ENCODE measurements around the gene GIT2.

GIT2 gene

DNA sequence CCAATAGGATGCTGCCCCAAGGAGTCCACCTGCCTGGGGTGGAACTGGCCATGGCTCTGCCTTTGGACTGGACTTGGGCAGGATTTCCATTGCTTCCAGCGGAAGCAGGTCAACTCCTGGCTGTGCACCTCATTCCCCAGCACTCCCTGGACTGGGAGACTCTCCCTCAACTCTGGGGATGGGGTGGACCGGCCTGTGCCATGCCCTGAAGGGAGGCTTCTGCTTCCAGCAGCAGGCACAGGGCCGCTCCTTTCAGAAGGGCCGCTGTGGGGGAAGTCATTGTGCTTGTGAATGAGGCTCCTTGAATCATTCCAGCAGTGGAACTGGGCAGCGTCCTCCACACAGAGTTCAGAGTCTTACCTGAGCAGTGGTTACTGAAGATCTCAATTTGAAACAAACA, 73.1 kb downstream of the GIT2 start:
- TF ChIP-seq CTCF (IDR thresholded peaks at IDR 0.05): no peak
- H3K4me3 ChIP-seq: no peak overlapping the region
- H3K27ac ChIP-seq: no peak overlapping the region
- no peak for DNase-seq (ENCODE audit: low spot score)

GRCh38 chr12:109921982-109922381, 74.2 kb downstream of the GIT2 start:
- Histone ChIP-seq H3K27ac (no peak overlapping the region), H3K4me3 (no peak overlapping the region)
- DNase-seq (ENCODE audit: low spot score): no peak
- no peak for TF ChIP-seq CTCF (IDR thresholded peaks at IDR 0.05)

GRCh38 chr12:109920261-109920780, 75.8 kb downstream of the GIT2 start:
- Histone ChIP-seq H3K4me3 (no peak overlapping the region), H3K27ac (no peak overlapping the region)
- no peak for DNase-seq (ENCODE audit: low spot score)
- no peak for TF ChIP-seq CTCF (IDR thresholded peaks at IDR 0.05)

DNA sequence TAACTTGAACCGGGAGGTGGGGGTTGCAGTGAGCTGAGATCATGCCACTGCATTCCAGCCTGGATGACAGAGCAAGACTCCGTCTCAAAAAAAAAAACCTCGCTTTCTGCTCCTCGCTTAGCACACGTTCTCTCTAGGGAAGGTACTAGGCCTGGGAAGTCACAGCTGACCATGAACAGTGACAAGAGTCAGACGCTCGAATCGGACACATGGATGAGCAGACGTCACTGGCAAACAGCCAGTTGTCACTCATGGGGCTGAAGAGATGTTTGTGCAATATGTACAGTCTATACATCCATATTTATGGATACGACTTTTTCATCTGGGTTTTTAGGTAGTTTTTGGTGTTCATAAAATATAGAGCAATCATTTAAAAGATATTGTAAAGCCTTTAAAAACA, 76.7 kb downstream of the GIT2 start:
- no peak for DNase-seq (ENCODE audit: low spot score)
- no peak for TF ChIP-seq CTCF (IDR thresholded peaks at IDR 0.05)
- no peak overlapping the region for H3K4me3 ChIP-seq
- H3K27ac ChIP-seq: no peak overlapping the region

- TF ChIP-seq CTCF (IDR thresholded peaks at IDR 0.05): no peak
- DNase-seq (ENCODE audit: low spot score): no peak
- no peak overlapping the region for H3K4me3 ChIP-seq
- H3K27ac ChIP-seq: no peak overlapping the region
Measured at GRCh38 chr12:109916045-109916444, 80.1 kb downstream of the GIT2 start.

GRCh38 chr12:109915171-109916040, 80.8 kb downstream of the GIT2 start:
- no peak for TF ChIP-seq CTCF (IDR thresholded peaks at IDR 0.05)
- no peak for DNase-seq (ENCODE audit: low spot score)
- Histone ChIP-seq H3K27ac (no peak overlapping the region), H3K4me3 (no peak overlapping the region)

DNA sequence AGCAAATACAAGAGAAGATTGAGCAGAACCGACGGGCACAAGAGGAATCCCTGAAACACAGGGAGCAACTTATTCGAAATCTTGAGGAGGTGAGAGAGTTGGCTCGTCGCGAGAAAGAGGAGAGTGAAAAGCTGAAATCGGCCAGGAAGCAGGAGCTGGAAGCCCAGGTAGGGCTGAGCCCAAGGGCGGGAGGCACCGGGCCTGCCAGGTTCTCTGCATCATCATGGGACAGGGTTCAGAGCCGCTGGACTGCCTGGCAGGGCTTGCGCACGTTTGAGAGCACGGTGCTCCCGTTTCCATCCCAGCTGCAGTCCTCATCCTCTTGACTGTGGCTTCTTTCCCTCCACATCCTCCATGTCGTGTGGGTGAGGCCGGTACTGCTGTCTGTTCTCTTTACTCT, 81.7 kb downstream of the GIT2 start:
- no peak for DNase-seq (ENCODE audit: low spot score)
- no peak overlapping the region for H3K4me3 ChIP-seq
- TF ChIP-seq CTCF (IDR thresholded peaks at IDR 0.05): no peak
- no peak overlapping the region for H3K27ac ChIP-seq
